Thoracic aorta (tissue), 2 donors: ENCODE measurements around the gene GTF3C2. TPM values are rescaled to one million over a fixed set of nuclear protein-coding genes. Genes with fewer than 3 reads are reported as not detected.

ENCODE experiments used
- ATAC-seq: fragments of 150-250 bp; one replicate; pipeline ENCODE4 v1.8.0; 2017; ENCODE audit warnings: low read depth; ENCODE audit not compliant: insufficient number of reproducible peaks, low FRiP score
- DNase-seq: peaks from one replicate; pipeline ENCODE4 v3.0.0-alpha.2; 2020; ENCODE audit warnings: low spot score
- H3K27ac ChIP-seq, 2 donors: fragments of 200-600 bp; sonication (generic); 1 replicate in 1 of 2; 2 replicates in 1 of 2; pipeline ENCODE4 v1.5.1; 2016; ENCODE audit warnings: mild to moderate bottlenecking in 2 of 2, moderate library complexity in 2 of 2
- H3K27me3 ChIP-seq: fragments of 200-600 bp; sonication (generic); replicated peaks from 2 replicates; pipeline ENCODE4 v1.6.0; 2016; ENCODE audit warnings: mild to moderate bottlenecking; ENCODE audit not compliant: insufficient read depth
- H3K36me3 ChIP-seq: fragments of 200-600 bp; sonication (generic); one replicate; pipeline ENCODE4 v1.5.1; 2016
- H3K4me1 ChIP-seq, 2 donors: fragments of 200-600 bp; sonication (generic); 1 replicate in 1 of 2; 2 replicates in 1 of 2; pipeline versions ENCODE4 v1.5.1 to v1.6.0; 2016; ENCODE audit warnings: low read depth in 2 of 2, mild to moderate bottlenecking in 1 of 2; ENCODE audit not compliant: control insufficient read depth in 1 of 2
- H3K4me3 ChIP-seq: fragments of 200-600 bp; sonication (generic); 2 replicates; pipeline ENCODE4 v1.5.1; 2016; ENCODE audit warnings: mild to moderate bottlenecking
- H3K9me3 ChIP-seq: fragments of 200-600 bp; sonication (generic); 2 replicates; pipeline ENCODE4 v1.5.1; 2016
- total RNA-seq, 2 donors: library from RNA; depleted of rRNA; stranded (reverse); fragments of >200 nt; gene quantifications; one replicate each; pipeline versions ENCODE4 v1.1.0 to v1.2.3, GENCODE V29; 2016
- TF ChIP-seq, protein P1 (sequence below): fragments of 200-600 bp; sonication (generic); IDR thresholded peaks from one replicate; pipeline ENCODE4 v1.5.1; 2019; ENCODE audit warnings: antibody characterized with exemption

GTF3C2 gene
- total RNA-seq, 2 donors from 2014 or later = 56.6 to 58.8 TPM

DNA sequence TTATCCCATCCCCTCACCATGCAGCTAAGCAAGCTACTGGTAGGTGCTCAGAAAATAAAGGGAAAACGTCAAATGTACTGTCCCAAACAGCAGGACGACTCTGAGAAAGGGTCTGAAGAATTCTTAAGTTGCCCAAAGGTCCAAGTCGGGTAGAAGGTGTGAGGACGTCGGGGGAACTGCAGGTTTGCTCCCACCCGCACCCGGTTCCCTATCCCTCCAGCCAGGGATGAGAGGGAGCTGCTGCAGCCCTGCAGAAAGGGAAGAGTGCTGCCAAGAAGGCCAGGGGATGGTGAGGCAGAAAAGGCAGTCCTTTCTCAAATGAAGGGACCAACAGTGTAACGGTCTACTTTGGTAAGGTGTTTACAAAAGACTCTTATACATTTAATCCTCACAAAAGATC, 41.4 kb downstream of the GTF3C2 start:
- TF ChIP-seq, protein P1, sequence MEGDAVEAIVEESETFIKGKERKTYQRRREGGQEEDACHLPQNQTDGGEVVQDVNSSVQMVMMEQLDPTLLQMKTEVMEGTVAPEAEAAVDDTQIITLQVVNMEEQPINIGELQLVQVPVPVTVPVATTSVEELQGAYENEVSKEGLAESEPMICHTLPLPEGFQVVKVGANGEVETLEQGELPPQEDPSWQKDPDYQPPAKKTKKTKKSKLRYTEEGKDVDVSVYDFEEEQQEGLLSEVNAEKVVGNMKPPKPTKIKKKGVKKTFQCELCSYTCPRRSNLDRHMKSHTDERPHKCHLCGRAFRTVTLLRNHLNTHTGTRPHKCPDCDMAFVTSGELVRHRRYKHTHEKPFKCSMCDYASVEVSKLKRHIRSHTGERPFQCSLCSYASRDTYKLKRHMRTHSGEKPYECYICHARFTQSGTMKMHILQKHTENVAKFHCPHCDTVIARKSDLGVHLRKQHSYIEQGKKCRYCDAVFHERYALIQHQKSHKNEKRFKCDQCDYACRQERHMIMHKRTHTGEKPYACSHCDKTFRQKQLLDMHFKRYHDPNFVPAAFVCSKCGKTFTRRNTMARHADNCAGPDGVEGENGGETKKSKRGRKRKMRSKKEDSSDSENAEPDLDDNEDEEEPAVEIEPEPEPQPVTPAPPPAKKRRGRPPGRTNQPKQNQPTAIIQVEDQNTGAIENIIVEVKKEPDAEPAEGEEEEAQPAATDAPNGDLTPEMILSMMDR = no peak
- Histone ChIP-seq H3K27ac (no peak overlapping the region), H3K36me3 (no peaks in the 10 kb centered on the region), H3K9me3 (no peaks in the 10 kb centered on the region), H3K4me1 (no peaks in the 10 kb centered on the region), H3K4me3 (no peak overlapping the region), H3K27me3 (no peaks in the 10 kb centered on the region)
- ATAC-seq (no peak), DNase-seq (no peak)

DNA sequence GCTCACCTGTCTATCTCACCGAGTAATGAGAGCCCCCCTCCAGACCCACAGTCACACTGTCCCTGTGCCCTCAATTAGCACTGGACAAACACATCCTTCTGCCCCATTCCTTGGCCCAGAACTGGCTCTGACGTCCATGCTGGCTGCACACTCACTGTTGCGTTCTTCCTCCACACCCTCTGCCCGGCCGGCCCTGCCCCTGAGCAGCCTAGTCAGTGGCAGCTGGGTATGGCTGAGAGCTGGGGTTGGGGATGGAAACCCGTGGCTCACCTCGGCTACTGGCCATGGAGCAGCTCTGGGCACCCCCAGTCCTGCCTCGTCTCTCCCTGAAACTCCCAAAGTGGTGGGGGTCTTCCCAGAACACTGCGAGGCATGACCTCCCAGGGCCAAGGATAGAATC, 41.9 kb downstream of the GTF3C2 start:
- H3K27me3 ChIP-seq = no peaks in the 10 kb centered on the region
- H3K4me3 ChIP-seq = no peak overlapping the region
- TF ChIP-seq, protein P1 = no peak
- H3K36me3 ChIP-seq = no peaks in the 10 kb centered on the region
- no peaks in the 10 kb centered on the region for H3K4me1 ChIP-seq
- ATAC-seq (no peak), DNase-seq (no peak)
- H3K27ac ChIP-seq = no peak overlapping the region
- no peaks in the 10 kb centered on the region for H3K9me3 ChIP-seq

DNA sequence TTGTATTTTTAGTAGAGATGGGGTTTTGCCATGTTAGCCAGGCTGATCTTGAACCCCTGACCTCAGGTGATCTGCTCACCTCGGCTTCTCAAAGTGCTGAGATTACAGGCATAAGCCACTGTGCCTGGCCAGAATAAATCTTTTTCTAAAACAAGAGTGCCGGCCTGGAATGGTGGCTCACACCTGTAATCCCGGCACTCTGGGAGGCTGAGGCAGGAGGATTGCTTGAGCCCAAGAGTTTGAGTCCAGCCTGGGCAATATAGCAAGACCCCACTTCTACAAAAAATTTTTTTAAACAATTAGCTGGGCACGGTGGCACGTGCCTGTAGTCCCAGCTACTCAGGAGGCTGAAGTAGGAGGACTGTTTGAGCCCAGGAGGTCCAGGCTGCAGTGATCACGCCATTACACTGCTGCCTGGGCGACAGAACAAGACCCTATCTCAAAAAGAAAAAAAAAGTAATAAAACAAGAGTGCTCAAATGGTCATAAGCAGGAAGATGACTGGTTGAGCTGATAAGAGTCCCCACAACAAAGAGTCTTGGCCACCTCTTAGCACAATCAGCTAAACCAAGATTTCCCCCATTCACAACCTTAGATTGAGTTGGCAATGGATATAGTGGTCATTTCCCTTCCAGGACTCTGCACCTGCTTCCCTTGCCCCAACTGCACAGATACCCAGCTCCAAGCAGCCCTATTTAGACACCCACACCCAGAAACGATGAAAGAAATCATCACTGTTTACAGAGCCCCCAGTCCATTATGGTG, 42.5 kb downstream of the GTF3C2 start:
- peaks cover 4% of the 10 kb centered on the region for H3K36me3 ChIP-seq
- ATAC-seq = no peak
- no peak for DNase-seq

DNA sequence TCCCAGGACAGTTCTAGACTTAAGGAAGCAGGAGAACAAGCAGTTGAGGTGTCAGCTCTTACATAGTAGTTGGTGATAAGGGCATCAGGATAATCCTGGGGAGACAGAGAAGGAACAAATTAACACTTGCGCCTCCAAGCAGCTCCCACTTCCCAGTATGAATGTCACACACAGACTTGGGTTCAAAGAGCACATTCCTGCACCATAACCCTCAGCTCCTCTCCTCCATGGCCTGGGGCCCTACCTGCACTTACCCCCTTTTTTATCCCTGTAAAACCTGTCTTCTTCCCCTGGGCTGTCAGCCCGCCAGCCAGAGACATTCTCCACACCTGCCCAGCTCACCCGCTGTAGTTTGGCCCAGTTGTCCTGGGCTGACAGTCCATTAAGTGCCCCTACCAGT, 44.4 kb downstream of the GTF3C2 start:
- DNase-seq (no peak), ATAC-seq (no peak)
- TF ChIP-seq, protein P1 = no peak
- H3K27ac ChIP-seq = no peak overlapping the region
- H3K27me3 ChIP-seq = no peaks in the 10 kb centered on the region
- no peaks in the 10 kb centered on the region for H3K9me3 ChIP-seq
- H3K4me1 ChIP-seq = peaks cover 5 to 12% of the 10 kb centered on the region in 2 donors
- H3K4me3 ChIP-seq = no peak overlapping the region
- peaks cover 4% of the 10 kb centered on the region for H3K36me3 ChIP-seq

More for the DNA sequence above, 42.5 kb downstream of the GTF3C2 start:
- Histone ChIP-seq H3K27me3 (no peaks in the 10 kb centered on the region), H3K4me3 (no peak overlapping the region), H3K27ac (no peak overlapping the region), H3K9me3 (no peaks in the 10 kb centered on the region), H3K4me1 (no peaks in the 10 kb centered on the region)
- TF ChIP-seq, protein P1 = no peak

DNA sequence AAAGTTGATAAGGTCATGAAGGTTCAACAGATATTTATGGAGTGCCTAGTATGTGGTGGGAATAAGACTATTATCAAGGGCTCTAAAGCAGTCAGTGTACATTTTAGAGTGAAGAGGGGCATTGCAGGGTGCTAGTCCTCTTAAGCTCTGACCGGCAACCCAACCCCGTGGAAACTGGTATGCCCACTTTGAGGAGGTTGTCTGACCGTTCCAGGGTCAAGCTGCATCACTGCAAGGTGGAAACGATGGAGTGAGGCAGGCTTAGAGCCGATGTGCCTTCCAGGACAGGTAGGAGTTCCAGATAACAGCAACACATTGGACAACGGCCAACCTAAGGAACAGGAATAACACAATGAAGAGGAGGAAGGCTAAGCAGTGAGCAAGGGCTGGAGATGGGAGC, 46.9 kb downstream of the GTF3C2 start:
- ATAC-seq = no peak
- Histone ChIP-seq H3K27me3 (no peaks in the 10 kb centered on the region), H3K4me1 (peaks cover 5 to 20% of the 10 kb centered on the region in 2 donors), H3K36me3 (peaks cover 4% of the 10 kb centered on the region), H3K4me3 (no peak overlapping the region), H3K27ac (no peak overlapping the region), H3K9me3 (no peaks in the 10 kb centered on the region)
- no peak for DNase-seq
- TF ChIP-seq, protein P1 = no peak
